ENCODE results near the gene AKAP3.
A peak's percentile ranks its signal among the peaks of the same experiment; 100 is the strongest.

The AKAP3 gene

GRCh38 chr12:4584281-4584680 is 64.6 kb downstream of the AKAP3 start:
- TF ChIP-seq EZH2phosphoT487 (IDR thresholded peaks at IDR 0.05; ENCODE audit: borderline replicate concordance, low read length), result no peak
- TF ChIP-seq CTCF (IDR thresholded peaks at IDR 0.05; ENCODE audit: low read depth, low read length, poor library complexity, severe bottlenecking), result no peak
- H3K4me2 ChIP-seq (ENCODE audit: low read length), result no peak overlapping the region
- peaks cover 10% of the 10 kb centered on the region for H3K27me3 ChIP-seq (ENCODE audit: control insufficient read depth, low read length)
- no peaks in the 10 kb centered on the region for H3K79me2 ChIP-seq (ENCODE audit: control insufficient read depth, low read length)
- no peak overlapping the region for H3K4me3 ChIP-seq (ENCODE audit: low read length)
- no peak overlapping the region for H3K27ac ChIP-seq (ENCODE audit: low read depth, low read length)
- H3K9me2 ChIP-seq (replicated peaks; ENCODE audit: control insufficient read depth, low read length), result no peaks in the 10 kb centered on the region
- no peaks in the 10 kb centered on the region for H3F3A ChIP-seq (ENCODE audit: control insufficient read depth, insufficient read depth)
- no peaks in the 10 kb centered on the region for H4K20me1 ChIP-seq (ENCODE audit: control insufficient read depth, insufficient read depth, low read depth, low read length)
- no peaks in the 10 kb centered on the region for H3K4me1 ChIP-seq (ENCODE audit: control insufficient read depth, low read length)
- no peaks in the 10 kb centered on the region for H3K9me3 ChIP-seq (ENCODE audit: control insufficient read depth, insufficient read depth, low read length)
- H3K36me3 ChIP-seq (ENCODE audit: control insufficient read depth, low read length), result no peaks in the 10 kb centered on the region

DNA sequence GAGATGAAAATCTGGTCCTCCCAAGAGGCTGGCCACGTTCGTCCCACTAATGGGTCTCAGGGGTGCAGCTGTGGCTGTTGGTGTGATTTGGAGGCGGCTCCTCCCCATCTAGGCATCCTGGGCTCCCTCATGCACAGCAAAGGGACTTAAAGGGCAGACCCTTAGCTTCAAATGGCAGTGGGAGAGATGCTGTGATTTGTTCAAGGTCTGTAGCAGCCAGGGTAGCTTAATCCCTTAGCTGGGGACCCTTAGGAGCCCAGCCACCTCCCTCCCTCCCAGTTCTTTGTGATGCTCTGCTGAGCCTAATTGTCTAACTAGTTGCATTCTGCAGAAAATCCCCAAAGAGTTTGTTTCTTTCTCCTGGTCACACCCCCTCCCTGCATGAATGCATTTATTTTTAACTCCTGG is 68.6 kb downstream of the AKAP3 start:
- H4K20me1 ChIP-seq (ENCODE audit: control insufficient read depth, insufficient read depth, low read depth, low read length), result no peaks in the 10 kb centered on the region
- no peaks in the 10 kb centered on the region for H3F3A ChIP-seq (ENCODE audit: control insufficient read depth, insufficient read depth)
- no peaks in the 10 kb centered on the region for H3K79me2 ChIP-seq (ENCODE audit: control insufficient read depth, low read length)
- TF ChIP-seq EZH2phosphoT487 (IDR thresholded peaks at IDR 0.05; ENCODE audit: borderline replicate concordance, low read length), result no peak
- TF ChIP-seq CTCF (IDR thresholded peaks at IDR 0.05; ENCODE audit: low read depth, low read length, poor library complexity, severe bottlenecking), result no peak
- H3K9me2 ChIP-seq (replicated peaks; ENCODE audit: control insufficient read depth, low read length), result no peaks in the 10 kb centered on the region
- H3K4me2 ChIP-seq (ENCODE audit: low read length), result no peak overlapping the region
- H3K4me1 ChIP-seq (ENCODE audit: control insufficient read depth, low read length), result no peaks in the 10 kb centered on the region
- H3K9me3 ChIP-seq (ENCODE audit: control insufficient read depth, insufficient read depth, low read length), result no peaks in the 10 kb centered on the region
- H3K4me3 ChIP-seq (ENCODE audit: low read length), result no peak overlapping the region
- H3K27ac ChIP-seq (ENCODE audit: low read depth, low read length), result no peak overlapping the region
- peaks cover 12% of the 10 kb centered on the region for H3K27me3 ChIP-seq (ENCODE audit: control insufficient read depth, low read length)
- H3K36me3 ChIP-seq (ENCODE audit: control insufficient read depth, low read length), result no peaks in the 10 kb centered on the region

GRCh38 chr12:4579305-4580102 is 69.3 kb downstream of the AKAP3 start:
- Histone ChIP-seq H3K79me2 (ENCODE audit: control insufficient read depth, low read length) (no peaks in the 10 kb centered on the region), H3K9me3 (ENCODE audit: control insufficient read depth, insufficient read depth, low read length) (no peaks in the 10 kb centered on the region), H3K4me3 (ENCODE audit: low read length) (no peak overlapping the region), H3K4me2 (ENCODE audit: low read length) (no peak overlapping the region), H3K9me2 (replicated peaks; ENCODE audit: control insufficient read depth, low read length) (no peaks in the 10 kb centered on the region), H3K4me1 (ENCODE audit: control insufficient read depth, low read length) (no peaks in the 10 kb centered on the region), H3K27me3 (ENCODE audit: control insufficient read depth, low read length) (peaks cover 12% of the 10 kb centered on the region), H4K20me1 (ENCODE audit: control insufficient read depth, insufficient read depth, low read depth, low read length) (no peaks in the 10 kb centered on the region), H3K36me3 (ENCODE audit: control insufficient read depth, low read length) (no peaks in the 10 kb centered on the region), H3F3A (ENCODE audit: control insufficient read depth, insufficient read depth) (no peaks in the 10 kb centered on the region), H3K27ac (ENCODE audit: low read depth, low read length) (no peak overlapping the region)
- TF ChIP-seq CTCF (IDR thresholded peaks at IDR 0.05; ENCODE audit: low read depth, low read length, poor library complexity, severe bottlenecking) (peak; percentile 60), EZH2phosphoT487 (IDR thresholded peaks at IDR 0.05; ENCODE audit: borderline replicate concordance, low read length) (no peak)

Measured in DOHH2 (cell line).